Endothelial cell of umbilical vein (primary cell): ENCODE measurements around the gene CAPG. TPM values are rescaled to one million over a fixed set of nuclear protein-coding genes. Genes with fewer than 3 reads are reported as not detected.
"Not testable (repeated sequence)": the region's sequence is repeated elsewhere in the genome, so short reads cannot be mapped to it uniquely, and the experiment has no call there.

Experiments used
- BruUV-seq: library from RNA; stranded (reverse); fragments of 400-500 nt; replicated peaks from 2 replicates; lab custom pipeline; 2021; lab: Mats Ljungman, UMichigan
- CTCF ChIA-PET: fragments of 300-600, 350-600 bp; sonication (Branson Sonifier 250); formaldehyde crosslinking; loops from one replicate; lab custom pipeline; 2021; ENCODE audit warnings: antibody characterized with exemption, inconsistent platforms; lab: Charles Lee
- POLR2A ChIA-PET: fragments of 300-600, 350-600 bp; sonication (Branson Sonifier 250); formaldehyde crosslinking; loops from one replicate; lab custom pipeline; 2021; ENCODE audit warnings: antibody characterized with exemption, inconsistent platforms; lab: Charles Lee
- DNase-seq: peaks from one replicate; pipeline ENCODE4 v3.0.0-alpha.2; 2011; ENCODE audit warnings: low read depth, low spot score
- FAIRE-seq: peaks from 2 replicates; lab custom pipeline; 2011; peaks lifted over from hg19 to GRCh38; lab: Jason Lieb, UNC
- H2AFZ ChIP-seq: 2 replicates; pipeline ENCODE4 v1.6.0; 2012; ENCODE audit warnings: low read depth, low read length, control low read depth, inconsistent platforms
- H3K27ac ChIP-seq: 2 replicates; pipeline ENCODE4 v1.5.1; 2011; ENCODE audit warnings: low read depth, mild to moderate bottlenecking, control low read depth, low read length, moderate library complexity; ENCODE audit not compliant: insufficient read depth
- H3K27me3 ChIP-seq, 2 experiments: 2 replicates each; pipeline versions ENCODE4 v1.6.0 to v1.6.1; 2011; ENCODE audit warnings: low read length in 2 of 2, mixed read lengths in 1 of 2; ENCODE audit not compliant: control insufficient read depth in 2 of 2, insufficient read depth in 2 of 2
- H3K36me3 ChIP-seq, 2 experiments: 2 replicates in 1 of 2; 3 replicates in 1 of 2; pipeline ENCODE4 v1.5.1; 2011; ENCODE audit warnings: low read length in 2 of 2, mild to moderate bottlenecking in 1 of 2, moderate library complexity in 1 of 2; ENCODE audit not compliant: control insufficient read depth in 2 of 2, insufficient read depth in 2 of 2; ENCODE audit errors: extremely low read depth in 1 of 2
- H3K4me1 ChIP-seq: 3 replicates; pipeline ENCODE4 v1.5.1; 2011; ENCODE audit warnings: mild to moderate bottlenecking, low read length; ENCODE audit not compliant: control insufficient read depth, insufficient read depth; ENCODE audit errors: extremely low read depth
- H3K4me2 ChIP-seq: 2 replicates; pipeline ENCODE4 v1.6.1; 2011; ENCODE audit warnings: low read length, control low read depth, mixed read lengths; ENCODE audit not compliant: insufficient read depth
- H3K4me3 ChIP-seq, 3 experiments: fragments of 200-600 bp in 1 of 3; sonication (generic), shearing (Covaris generic) in 1 of 3; replicated peaks in 1 of 3; 2 replicates each; pipeline ENCODE4 v1.5.1; 2011 to 2016; ENCODE audit warnings: control low read depth in 3 of 3, low read length in 3 of 3, mild to moderate bottlenecking in 2 of 3, inconsistent platforms in 1 of 3, low read depth in 1 of 3, moderate library complexity in 1 of 3; ENCODE audit not compliant: insufficient read depth in 1 of 3
- H3K79me2 ChIP-seq: 2 replicates; pipeline ENCODE4 v1.6.0; 2012; ENCODE audit warnings: low read length, inconsistent platforms; ENCODE audit not compliant: control insufficient read depth, insufficient read depth
- H3K9ac ChIP-seq: replicated peaks from 2 replicates; pipeline ENCODE3; 2011; ENCODE audit warnings: low read length, control low read depth; ENCODE audit not compliant: insufficient read depth; ENCODE audit errors: extremely low read depth
- H3K9me1 ChIP-seq: replicated peaks from 3 replicates; pipeline ENCODE4 v1.6.0; 2011; ENCODE audit warnings: mild to moderate bottlenecking, low read length; ENCODE audit not compliant: control insufficient read depth, insufficient read depth; ENCODE audit errors: extremely low read depth
- H3K9me3 ChIP-seq: replicated peaks from 2 replicates; pipeline ENCODE4 v1.5.1; 2012; ENCODE audit warnings: low read length, inconsistent platforms; ENCODE audit not compliant: control insufficient read depth, insufficient read depth
- H4K20me1 ChIP-seq: replicated peaks from 2 replicates; pipeline ENCODE3; 2011; ENCODE audit warnings: mild to moderate bottlenecking, low read length; ENCODE audit not compliant: control insufficient read depth, insufficient read depth; ENCODE audit errors: extremely low read depth
- EZH2 ChIP-seq: IDR thresholded peaks from 2 replicates; pipeline ENCODE4 v1.6.1; 2012; ENCODE audit warnings: borderline replicate concordance, low read depth, mild to moderate bottlenecking, moderate library complexity, low read length, inconsistent platforms; ENCODE audit not compliant: severe bottlenecking
- FOS ChIP-seq: IDR thresholded peaks from 2 replicates; pipeline ENCODE4 v1.6.1; 2011; ENCODE audit warnings: mild to moderate bottlenecking, low read length, moderate library complexity, borderline replicate concordance; ENCODE audit not compliant: insufficient read depth
- GATA2 ChIP-seq: IDR thresholded peaks from 2 replicates; pipeline ENCODE4 v1.7.0; 2011; ENCODE audit warnings: low read depth, mild to moderate bottlenecking, moderate library complexity, mixed read lengths, low read length; ENCODE audit not compliant: insufficient read length, insufficient read depth
- JUN ChIP-seq: IDR thresholded peaks from 2 replicates; pipeline ENCODE4 v1.6.1; 2011; ENCODE audit warnings: borderline replicate concordance, low read depth; ENCODE audit not compliant: insufficient read length, insufficient read depth
- MAX ChIP-seq: IDR thresholded peaks from 2 replicates; pipeline ENCODE4 v1.6.1; 2011; ENCODE audit not compliant: insufficient read depth, insufficient read length
- MYC ChIP-seq: IDR thresholded peaks from one replicate; pipeline ENCODE4 v1.6.1; 2011; ENCODE audit warnings: mild to moderate bottlenecking, low read depth, low read length
- POLR2A ChIP-seq: IDR thresholded peaks from 2 replicates; pipeline ENCODE4 v1.6.1; 2012; ENCODE audit warnings: low read depth, mild to moderate bottlenecking, control low read depth, low read length
- POLR2AphosphoS5 ChIP-seq: IDR thresholded peaks from 2 replicates; pipeline ENCODE4 v1.6.1; 2012; ENCODE audit warnings: low read depth, mild to moderate bottlenecking, control low read depth, low read length, moderate library complexity; ENCODE audit not compliant: insufficient read depth
- dilution Hi-C: fragments of 300-500 bp; cut with MboI; formaldehyde crosslinking; loops from one replicate; pipeline ENCODE4 v1.15.0; 2019; ENCODE audit warnings: low sequenced_read_pairs; ENCODE audit not compliant: extremely low pct_ligation_motif_present
- intact Hi-C: fragments of 100-400 bp; cut with micrococcal nuclease; formaldehyde crosslinking; loops from one replicate; pipeline ENCODE4 v1.10.0; 2022
- polyA plus RNA-seq, 4 experiments: library from polyadenylated mRNA; depleted of rRNA in 3 of 4; stranded (reverse) in 3 of 4; unstranded in 1 of 4; fragments of >200 nt; gene quantifications; 2 replicates each; pipeline versions ENCODE4 v1.2.1 to v1.2.3, GENCODE V29; 2011 to 2012; ENCODE audit warnings: missing spikeins in 1 of 4
- total RNA-seq: library from RNA; stranded (reverse); gene quantifications from 2 replicates; pipeline ENCODE4 v1.2.3, GENCODE V29; 2021
- TF ChIP-seq, protein P1 (sequence below), 2 donors: IDR thresholded peaks; 1 replicate in 1 of 2; 2 replicates in 1 of 2; pipeline ENCODE4 v1.5.1; 2011; ENCODE audit warnings: low read length in 2 of 2, mild to moderate bottlenecking in 2 of 2, moderate library complexity in 2 of 2, control low read depth in 1 of 2, inconsistent platforms in 1 of 2, low read depth in 1 of 2; ENCODE audit not compliant: insufficient read depth in 1 of 2; ENCODE audit errors: extremely low read depth in 1 of 2

CAPG gene
- total and polyA plus RNA-seq, 2 donors (not counting 3 experiments of a cell fraction or from before 2014, with no cell fraction given): 107 to 115 TPM

DNA sequence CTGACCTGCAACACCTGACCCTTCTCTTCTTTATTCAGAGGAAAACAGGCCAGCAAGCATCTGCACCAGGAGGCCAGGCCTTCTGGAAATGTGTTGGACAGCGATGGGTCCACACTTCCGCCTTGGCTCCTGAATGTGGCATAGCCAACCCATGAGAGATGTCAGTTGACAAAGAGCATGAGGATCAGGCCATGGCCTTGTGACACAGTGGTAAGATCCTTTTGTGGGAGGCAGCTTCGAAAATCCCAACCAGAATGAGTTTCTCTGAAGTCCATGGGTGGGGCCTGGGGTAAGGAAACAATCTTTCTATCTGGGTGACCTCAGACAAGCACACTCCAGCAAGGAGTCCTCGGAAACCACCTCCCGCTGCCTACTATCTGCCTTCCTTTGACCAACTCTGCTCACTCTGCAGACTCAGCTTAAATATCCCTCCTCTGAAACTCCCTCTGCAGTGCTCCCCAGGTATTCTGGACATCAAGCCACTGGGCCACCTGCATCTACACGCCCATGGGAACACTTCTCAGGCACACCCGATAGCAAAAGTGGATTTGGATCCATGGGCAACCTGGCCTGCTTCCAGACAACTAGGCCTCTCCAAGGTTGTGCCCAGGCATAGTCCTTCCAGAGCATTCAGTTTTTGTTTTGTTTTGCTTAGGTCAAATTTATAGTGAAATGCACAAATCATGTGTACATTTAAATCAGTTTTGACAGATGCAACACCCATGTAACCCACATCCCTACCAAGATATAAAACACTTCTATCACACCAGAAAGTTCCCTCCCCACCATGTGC lies 4.8 kb upstream of the CAPG start:
- no peaks in the 10 kb centered on the region for H3K9me3 ChIP-seq
- dilution Hi-C loops: no loop called here
- H3K4me2 ChIP-seq: no peak overlapping the region
- no peak overlapping the region for H3K27ac ChIP-seq
- ChIA-PET CTCF (interaction anchor here (0.9 to 1.4 kb wide), 3 partner anchors 134 to 137 kb away, joined by 3 to 7 read pairs (median 3); no protein-coding TSS in a partner anchor), POLR2A (interaction anchor here (0.7 to 2.3 kb wide), 2 partner anchors 9 to 124 kb away, joined by 3 to 8 read pairs; partner anchors contain the start of gene MAT2A)
- no peak overlapping the region for H3K4me3 ChIP-seq
- FAIRE-seq (no peak), DNase-seq (no peak)
- intact Hi-C loops: no loop called here
- H2AFZ ChIP-seq: no peak overlapping the region
- H3K9me1 ChIP-seq: no peaks in the 10 kb centered on the region
- no peaks in the 10 kb centered on the region for H3K36me3 ChIP-seq
- TF ChIP-seq, protein P1, sequence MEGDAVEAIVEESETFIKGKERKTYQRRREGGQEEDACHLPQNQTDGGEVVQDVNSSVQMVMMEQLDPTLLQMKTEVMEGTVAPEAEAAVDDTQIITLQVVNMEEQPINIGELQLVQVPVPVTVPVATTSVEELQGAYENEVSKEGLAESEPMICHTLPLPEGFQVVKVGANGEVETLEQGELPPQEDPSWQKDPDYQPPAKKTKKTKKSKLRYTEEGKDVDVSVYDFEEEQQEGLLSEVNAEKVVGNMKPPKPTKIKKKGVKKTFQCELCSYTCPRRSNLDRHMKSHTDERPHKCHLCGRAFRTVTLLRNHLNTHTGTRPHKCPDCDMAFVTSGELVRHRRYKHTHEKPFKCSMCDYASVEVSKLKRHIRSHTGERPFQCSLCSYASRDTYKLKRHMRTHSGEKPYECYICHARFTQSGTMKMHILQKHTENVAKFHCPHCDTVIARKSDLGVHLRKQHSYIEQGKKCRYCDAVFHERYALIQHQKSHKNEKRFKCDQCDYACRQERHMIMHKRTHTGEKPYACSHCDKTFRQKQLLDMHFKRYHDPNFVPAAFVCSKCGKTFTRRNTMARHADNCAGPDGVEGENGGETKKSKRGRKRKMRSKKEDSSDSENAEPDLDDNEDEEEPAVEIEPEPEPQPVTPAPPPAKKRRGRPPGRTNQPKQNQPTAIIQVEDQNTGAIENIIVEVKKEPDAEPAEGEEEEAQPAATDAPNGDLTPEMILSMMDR (IDR thresholded peaks at IDR 0.05; ENCODE audit: extremely low read depth in 1 of 2, insufficient read depth in 1 of 2, low read depth in 1 of 2, low read length in 2 of 2): no peak
- TF ChIP-seq POLR2A (no peak), EZH2 (no peak), MYC (no peak), FOS (no peak), JUN (no peak), MAX (no peak), POLR2AphosphoS5 (no peak), GATA2 (no peak)
- H4K20me1 ChIP-seq: no peaks in the 10 kb centered on the region
- H3K79me2 ChIP-seq: no peaks in the 10 kb centered on the region
- no peaks in the 10 kb centered on the region for H3K27me3 ChIP-seq
- no TSS peak for BruUV-seq
- H3K4me1 ChIP-seq: peaks cover 15% of the 10 kb centered on the region
- H3K9ac ChIP-seq: no peak overlapping the region

DNA sequence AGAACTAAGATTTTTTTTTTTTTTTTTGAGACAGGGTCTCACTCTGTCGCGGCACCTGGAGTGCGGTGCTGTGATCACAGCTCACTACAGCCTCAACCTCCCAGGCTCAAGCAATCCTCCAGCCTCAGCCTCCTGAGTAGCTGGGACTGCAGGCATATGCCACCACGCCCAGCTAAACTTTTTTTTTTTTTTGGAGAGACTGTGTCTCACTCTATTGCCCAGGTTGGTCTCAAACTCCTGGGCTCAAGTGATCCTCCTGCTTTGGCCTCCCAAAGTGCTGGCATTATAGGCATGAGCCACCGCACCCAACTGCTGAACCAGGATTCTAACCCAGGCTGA lies 4.2 kb upstream of the CAPG start:
- H3K4me2 ChIP-seq, intact Hi-C loops: not testable (repeated sequence)
- peak overlapping the region in 1 of 3 experiments; percentile 85 for H3K4me3 ChIP-seq

More for the DNA sequence above, 4.2 kb upstream of the CAPG start:
- dilution Hi-C loops, H3K79me2 ChIP-seq, H3K9me3 ChIP-seq, DNase-seq, H3K36me3 ChIP-seq, FAIRE-seq, H3K27ac ChIP-seq, H4K20me1 ChIP-seq, H3K9me1 ChIP-seq, H3K27me3 ChIP-seq, H3K9ac ChIP-seq, BruUV-seq: not testable (repeated sequence)
- Histone ChIP-seq H2AFZ (peak overlapping the region; percentile 85), H3K4me1 (peaks cover 15% of the 10 kb centered on the region)
- ChIA-PET CTCF (interaction anchor here (0.9 to 1.4 kb wide), 5 partner anchors 134 to 223 kb away, joined by 3 to 7 read pairs (median 3); no protein-coding TSS in a partner anchor), POLR2A (interaction anchor here (0.7 to 2.3 kb wide), 3 partner anchors 9 to 124 kb away, joined by 3 to 8 read pairs (median 3); partner anchors contain the start of gene MAT2A)
